HepG2 (cell line): ENCODE measurements around the gene PTRH2. TPM values are rescaled to one million over a fixed set of nuclear protein-coding genes. Genes with fewer than 3 reads are reported as not detected.

Experiments
- ATRX ChIP-seq: sonication (generic); formaldehyde crosslinking; IDR thresholded peaks from 2 replicates; pipeline ENCODE4 v1.4.0; 2020; ENCODE audit warnings: missing genetic modification reagents, borderline replicate concordance
- BCL6 ChIP-seq: IDR thresholded peaks from 2 replicates; pipeline ENCODE4 v1.6.1; 2016; ENCODE audit warnings: missing genetic modification reagents, missing compliant biosample characterization
- CBFB ChIP-seq: sonication (generic); formaldehyde crosslinking; IDR thresholded peaks from 2 replicates; pipeline ENCODE4 v1.4.0; 2020; ENCODE audit warnings: missing genetic modification reagents
- FOXO1 ChIP-seq: sonication (generic); formaldehyde crosslinking; IDR thresholded peaks from 2 replicates; pipeline ENCODE4 v1.4.0; 2020; ENCODE audit warnings: missing genetic modification reagents
- GABPB1 ChIP-seq: IDR thresholded peaks from 2 replicates; pipeline ENCODE4 v1.6.1; 2016; ENCODE audit warnings: mild to moderate bottlenecking, missing genetic modification reagents, moderate library complexity, missing compliant biosample characterization
- GZF1 ChIP-seq: sonication (generic); formaldehyde crosslinking; IDR thresholded peaks from 2 replicates; pipeline ENCODE4 v1.5.1; 2020; ENCODE audit warnings: mild to moderate bottlenecking, missing genetic modification reagents
- KDM2A ChIP-seq: sonication (generic); formaldehyde crosslinking; IDR thresholded peaks from 2 replicates; pipeline ENCODE4 v1.4.0; 2020; ENCODE audit warnings: low read depth, missing genetic modification reagents, borderline replicate concordance
- MAF1 ChIP-seq: sonication (generic); formaldehyde crosslinking; IDR thresholded peaks from 2 replicates; pipeline ENCODE4 v1.5.0; 2020; ENCODE audit warnings: missing genetic modification reagents, borderline replicate concordance
- NFE2L2 ChIP-seq: fragments of 150-350 bp; IDR thresholded peaks from 2 replicates; pipeline ENCODE4 v1.6.1; 2014; ENCODE audit warnings: low read length
- NFYB ChIP-seq: sonication (generic); formaldehyde crosslinking; IDR thresholded peaks from 2 replicates; pipeline ENCODE4 v1.4.0; 2020; ENCODE audit warnings: missing genetic modification reagents
- PCBP1 ChIP-seq: fragments of 200-400 bp; formaldehyde crosslinking; IDR thresholded peaks from 2 replicates; pipeline ENCODE4 v1.6.1; 2017; ENCODE audit warnings: mild to moderate bottlenecking, low read depth, low read length, borderline replicate concordance
- PHF21A ChIP-seq: sonication (generic); formaldehyde crosslinking; IDR thresholded peaks from 2 replicates; pipeline ENCODE4 v1.5.0; 2020; ENCODE audit warnings: mild to moderate bottlenecking, missing genetic modification reagents
- PPARG ChIP-seq: conservative IDR thresholded peaks from 2 replicates; pipeline ENCODE4 v1.6.1; 2016; ENCODE audit warnings: missing biosample characterization, missing genetic modification reagents
- RBFOX2 ChIP-seq: fragments of 200-400 bp; formaldehyde crosslinking; IDR thresholded peaks from 2 replicates; pipeline ENCODE4 v1.6.1; 2017; ENCODE audit warnings: low read depth, mild to moderate bottlenecking, low read length
- RXRB ChIP-seq: IDR thresholded peaks from 2 replicates; pipeline ENCODE4 v1.6.1; 2016; ENCODE audit warnings: borderline replicate concordance, missing genetic modification reagents, missing compliant biosample characterization
- ZNF205 ChIP-seq: IDR thresholded peaks from 2 replicates; pipeline ENCODE4 v1.6.1; 2018; ENCODE audit warnings: missing biosample characterization, missing genetic modification reagents
- ZNF235 ChIP-seq: sonication (generic); formaldehyde crosslinking; IDR thresholded peaks from 2 replicates; pipeline ENCODE4 v1.8.1; 2023; ENCODE audit warnings: mild to moderate bottlenecking, missing genetic modification reagents, borderline replicate concordance
- ZNF263 ChIP-seq: sonication (generic); formaldehyde crosslinking; IDR thresholded peaks from 2 replicates; pipeline ENCODE4 v1.4.0; 2020; ENCODE audit warnings: missing genetic modification reagents
- ZNF326 ChIP-seq: sonication (generic); formaldehyde crosslinking; IDR thresholded peaks from 2 replicates; pipeline ENCODE4 v1.4.0; 2020; ENCODE audit warnings: missing genetic modification reagents, borderline replicate concordance
- ZNF777 ChIP-seq: sonication (generic); formaldehyde crosslinking; IDR thresholded peaks from 2 replicates; pipeline ENCODE4 v1.4.0; 2020; ENCODE audit warnings: missing genetic modification reagents
- ZNF891 ChIP-seq: sonication (generic); formaldehyde crosslinking; IDR thresholded peaks from 2 replicates; pipeline ENCODE4 v1.5.0; 2020; ENCODE audit warnings: mild to moderate bottlenecking, missing genetic modification reagents
- ZSCAN31 ChIP-seq: sonication (generic); formaldehyde crosslinking; IDR thresholded peaks from 2 replicates; pipeline ENCODE4 v1.5.0; 2020; ENCODE audit warnings: low read depth, mild to moderate bottlenecking, missing genetic modification reagents
- ZSCAN9 ChIP-seq: IDR thresholded peaks from 2 replicates; pipeline ENCODE4 v1.6.1; 2016; ENCODE audit warnings: borderline replicate concordance
- polyA plus RNA-seq, 8 experiments: library from polyadenylated mRNA; depleted of rRNA in 3 of 8; stranded (reverse) in 7 of 8; unstranded in 1 of 8; fragments of >200 nt; fragmentation: Illumina TruSeq in 4 of 8; extraction: Trizol in 4 of 8; gene quantifications; 2 replicates each; pipeline versions ENCODE4 v1.2.1 to v1.2.3, GENCODE V29; 2011 to 2016; ENCODE audit warnings: low read depth in 4 of 8, missing spikeins in 1 of 8, mixed read lengths in 1 of 8; ENCODE audit not compliant: insufficient read depth in 1 of 8
- total RNA-seq, 5 experiments: library from RNA; depleted of rRNA; stranded (reverse); fragments of >200 nt; fragmentation: Illumina TruSeq; extraction: Trizol; gene quantifications; 2 replicates each; pipeline ENCODE4 v1.2.3, GENCODE V29; 2016; ENCODE audit warnings: low read depth in 1 of 5
- TF ChIP-seq, protein P1 (sequence below): sonication (generic); formaldehyde crosslinking; IDR thresholded peaks from 2 replicates; pipeline ENCODE4 v1.4.0; 2020; ENCODE audit warnings: mild to moderate bottlenecking, missing genetic modification reagents
- TF ChIP-seq, protein P2 (sequence below): sonication (generic); formaldehyde crosslinking; IDR thresholded peaks from 2 replicates; pipeline ENCODE4 v1.5.1; 2020; ENCODE audit warnings: mild to moderate bottlenecking, missing genetic modification reagents, borderline replicate concordance

The PTRH2 gene
- total and polyA plus RNA-seq, 2 of the 13 experiments (the other 11 are each of a cell fraction or from before 2014, with no cell fraction given): 67.7 to 83.3 TPM

DNA sequence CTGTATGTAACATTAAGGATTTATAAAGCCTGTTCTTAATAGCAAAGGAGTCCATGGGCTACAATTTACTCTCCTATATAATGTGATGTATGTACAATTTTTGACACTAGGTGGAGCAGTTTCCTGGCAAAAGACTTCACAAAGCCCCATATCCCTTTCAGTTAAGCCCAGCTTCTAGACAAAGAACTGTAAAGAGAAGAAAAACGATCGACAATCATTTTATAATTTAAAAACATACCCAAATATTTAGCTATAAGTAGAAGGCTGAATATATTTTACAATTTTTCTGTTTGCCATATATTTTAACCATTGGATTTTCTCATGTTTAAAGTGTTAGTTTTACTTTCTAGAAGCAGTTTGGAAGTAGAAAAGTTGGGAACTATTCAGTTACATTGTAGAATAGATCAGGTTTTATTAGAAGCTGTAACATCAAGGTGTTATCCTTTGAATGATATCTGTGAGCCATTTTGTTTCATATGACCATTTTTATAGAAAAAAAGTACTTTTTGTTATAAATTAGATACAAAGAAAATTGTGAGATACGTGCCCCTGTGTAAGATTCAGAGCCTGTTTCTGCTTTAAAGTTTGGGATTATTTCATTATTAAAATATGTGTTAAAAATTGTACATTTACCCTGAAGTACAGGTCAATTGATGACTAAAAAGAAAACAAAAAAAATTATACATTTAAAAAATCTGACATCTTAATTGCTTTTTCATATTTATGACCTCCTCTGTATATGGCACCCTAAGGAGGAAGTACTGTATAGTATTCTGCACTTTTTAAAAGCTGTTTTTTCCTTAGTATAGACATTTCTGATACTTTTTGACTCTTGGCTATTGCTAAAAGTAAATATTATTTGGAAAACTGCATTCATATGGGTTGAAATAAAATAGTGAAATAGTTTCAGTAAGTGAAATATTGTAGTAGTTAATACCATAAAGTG is 46.6 kb upstream of the PTRH2 start (continued):
- TF ChIP-seq, protein P1, sequence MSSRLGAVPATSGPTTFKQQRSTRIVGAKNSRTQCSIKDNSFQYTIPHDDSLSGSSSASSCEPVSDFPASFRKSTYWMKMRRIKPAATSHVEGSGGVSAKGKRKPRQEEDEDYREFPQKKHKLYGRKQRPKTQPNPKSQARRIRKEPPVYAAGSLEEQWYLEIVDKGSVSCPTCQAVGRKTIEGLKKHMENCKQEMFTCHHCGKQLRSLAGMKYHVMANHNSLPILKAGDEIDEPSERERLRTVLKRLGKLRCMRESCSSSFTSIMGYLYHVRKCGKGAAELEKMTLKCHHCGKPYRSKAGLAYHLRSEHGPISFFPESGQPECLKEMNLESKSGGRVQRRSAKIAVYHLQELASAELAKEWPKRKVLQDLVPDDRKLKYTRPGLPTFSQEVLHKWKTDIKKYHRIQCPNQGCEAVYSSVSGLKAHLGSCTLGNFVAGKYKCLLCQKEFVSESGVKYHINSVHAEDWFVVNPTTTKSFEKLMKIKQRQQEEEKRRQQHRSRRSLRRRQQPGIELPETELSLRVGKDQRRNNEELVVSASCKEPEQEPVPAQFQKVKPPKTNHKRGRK (CRISPR knock-in tag): no peak
- TF ChIP-seq ZNF326 (CRISPR knock-in tag): no peak
- no peak for TF ChIP-seq GABPB1
- no peak; the same call in 1 of the 2 replicates for TF ChIP-seq PPARG (CRISPR knock-in tag)
- no peak for TF ChIP-seq CBFB (CRISPR knock-in tag)
- peak; percentile 31; the same call in 1 of the 2 replicates for TF ChIP-seq RXRB
- no peak for TF ChIP-seq ZNF263
- TF ChIP-seq ATRX: no peak
- TF ChIP-seq ZNF205 (CRISPR knock-in tag): no peak
- 0 out of 2 replicates have a peak, but pooled peaks have one; percentile 22 for TF ChIP-seq NFE2L2
- no peak for TF ChIP-seq MAF1 (CRISPR knock-in tag)
- no peak for TF ChIP-seq PHF21A (CRISPR knock-in tag)
- TF ChIP-seq RBFOX2: peak; percentile 66
- TF ChIP-seq ZSCAN9 (CRISPR knock-in tag): peak; percentile 50; the same call in 1 of the 2 replicates
- TF ChIP-seq NFYB (CRISPR knock-in tag): no peak
- TF ChIP-seq ZNF777: no peak
- no peak for TF ChIP-seq BCL6 (CRISPR knock-in tag)
- TF ChIP-seq ZNF235 (CRISPR knock-in tag): no peak
- no peak for TF ChIP-seq ZSCAN31 (CRISPR knock-in tag)
- TF ChIP-seq, protein P2, sequence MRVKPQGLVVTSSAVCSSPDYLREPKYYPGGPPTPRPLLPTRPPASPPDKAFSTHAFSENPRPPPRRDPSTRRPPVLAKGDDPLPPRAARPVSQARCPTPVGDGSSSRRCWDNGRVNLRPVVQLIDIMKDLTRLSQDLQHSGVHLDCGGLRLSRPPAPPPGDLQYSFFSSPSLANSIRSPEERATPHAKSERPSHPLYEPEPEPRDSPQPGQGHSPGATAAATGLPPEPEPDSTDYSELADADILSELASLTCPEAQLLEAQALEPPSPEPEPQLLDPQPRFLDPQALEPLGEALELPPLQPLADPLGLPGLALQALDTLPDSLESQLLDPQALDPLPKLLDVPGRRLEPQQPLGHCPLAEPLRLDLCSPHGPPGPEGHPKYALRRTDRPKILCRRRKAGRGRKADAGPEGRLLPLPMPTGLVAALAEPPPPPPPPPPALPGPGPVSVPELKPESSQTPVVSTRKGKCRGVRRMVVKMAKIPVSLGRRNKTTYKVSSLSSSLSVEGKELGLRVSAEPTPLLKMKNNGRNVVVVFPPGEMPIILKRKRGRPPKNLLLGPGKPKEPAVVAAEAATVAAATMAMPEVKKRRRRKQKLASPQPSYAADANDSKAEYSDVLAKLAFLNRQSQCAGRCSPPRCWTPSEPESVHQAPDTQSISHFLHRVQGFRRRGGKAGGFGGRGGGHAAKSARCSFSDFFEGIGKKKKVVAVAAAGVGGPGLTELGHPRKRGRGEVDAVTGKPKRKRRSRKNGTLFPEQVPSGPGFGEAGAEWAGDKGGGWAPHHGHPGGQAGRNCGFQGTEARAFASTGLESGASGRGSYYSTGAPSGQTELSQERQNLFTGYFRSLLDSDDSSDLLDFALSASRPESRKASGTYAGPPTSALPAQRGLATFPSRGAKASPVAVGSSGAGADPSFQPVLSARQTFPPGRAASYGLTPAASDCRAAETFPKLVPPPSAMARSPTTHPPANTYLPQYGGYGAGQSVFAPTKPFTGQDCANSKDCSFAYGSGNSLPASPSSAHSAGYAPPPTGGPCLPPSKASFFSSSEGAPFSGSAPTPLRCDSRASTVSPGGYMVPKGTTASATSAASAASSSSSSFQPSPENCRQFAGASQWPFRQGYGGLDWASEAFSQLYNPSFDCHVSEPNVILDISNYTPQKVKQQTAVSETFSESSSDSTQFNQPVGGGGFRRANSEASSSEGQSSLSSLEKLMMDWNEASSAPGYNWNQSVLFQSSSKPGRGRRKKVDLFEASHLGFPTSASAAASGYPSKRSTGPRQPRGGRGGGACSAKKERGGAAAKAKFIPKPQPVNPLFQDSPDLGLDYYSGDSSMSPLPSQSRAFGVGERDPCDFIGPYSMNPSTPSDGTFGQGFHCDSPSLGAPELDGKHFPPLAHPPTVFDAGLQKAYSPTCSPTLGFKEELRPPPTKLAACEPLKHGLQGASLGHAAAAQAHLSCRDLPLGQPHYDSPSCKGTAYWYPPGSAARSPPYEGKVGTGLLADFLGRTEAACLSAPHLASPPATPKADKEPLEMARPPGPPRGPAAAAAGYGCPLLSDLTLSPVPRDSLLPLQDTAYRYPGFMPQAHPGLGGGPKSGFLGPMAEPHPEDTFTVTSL (CRISPR knock-in tag): no peak
- no peak for TF ChIP-seq PCBP1
- TF ChIP-seq KDM2A (CRISPR knock-in tag): no peak
- TF ChIP-seq GZF1 (CRISPR knock-in tag): no peak
- TF ChIP-seq FOXO1 (CRISPR knock-in tag): no peak
- no peak for TF ChIP-seq ZNF891 (CRISPR knock-in tag)
